ENCODE measurements around the gene ASS1. TPM values are rescaled to one million over a fixed set of nuclear protein-coding genes. Genes with fewer than 3 reads are reported as not detected.
"Not testable (repeated sequence)": the region's sequence is repeated elsewhere in the genome, so short reads cannot be mapped to it uniquely, and the experiment has no call there.

ASS1 gene
- total RNA-seq, 2 donors from 2014 or later: 0.91 to 6.1 TPM

GRCh38 chr9:130429831-130430230, 14.9 kb upstream of the ASS1 start:
- no peak for DNase-seq (ENCODE audit: low spot score in 2 of 2)
- no peak for ATAC-seq
- H3K27ac Mint-ChIP-seq: no peak overlapping the region
- H3K9me3 Mint-ChIP-seq: no peaks in the 10 kb centered on the region
- H3K36me3 Mint-ChIP-seq: no peaks in the 10 kb centered on the region

- H3K27ac Mint-ChIP-seq: no peak overlapping the region
- ATAC-seq (no peak), DNase-seq (ENCODE audit: low spot score in 2 of 2) (no peak)
- no peaks in the 10 kb centered on the region for H3K36me3 Mint-ChIP-seq
- H3K9me3 Mint-ChIP-seq: no peaks in the 10 kb centered on the region
Observed at GRCh38 chr9:130430232-130430631, 14.5 kb upstream of the ASS1 start.

GRCh38 chr9:130430734-130431535, 13.8 kb upstream of the ASS1 start:
- DNase-seq (ENCODE audit: low spot score in 2 of 2) (no peak), ATAC-seq (no peak)
- no peaks in the 10 kb centered on the region for H3K36me3 Mint-ChIP-seq

GRCh38 chr9:130431536-130432303, 13.0 kb upstream of the ASS1 start:
- Mint-ChIP-seq H3K27ac (no peak overlapping the region), H3K9me3 (no peaks in the 10 kb centered on the region), H3K36me3 (no peaks in the 10 kb centered on the region)
- ATAC-seq (no peak), DNase-seq (ENCODE audit: low spot score in 2 of 2) (no peak)

More at GRCh38 chr9:130430734-130431535, 13.8 kb upstream of the ASS1 start:
- no peak overlapping the region for H3K27ac Mint-ChIP-seq
- no peaks in the 10 kb centered on the region for H3K9me3 Mint-ChIP-seq

- no peaks in the 10 kb centered on the region for H3K9me3 Mint-ChIP-seq
- H3K27ac Mint-ChIP-seq: no peak overlapping the region
- H3K36me3 Mint-ChIP-seq: no peaks in the 10 kb centered on the region
- no peak for DNase-seq (ENCODE audit: low spot score in 2 of 2)
- no peak for ATAC-seq
Observed at GRCh38 chr9:130432362-130432761, 12.4 kb upstream of the ASS1 start.

GRCh38 chr9:130432796-130433167, 12.0 kb upstream of the ASS1 start:
- Mint-ChIP-seq H3K36me3 (no peaks in the 10 kb centered on the region), H3K9me3 (no peaks in the 10 kb centered on the region), H3K27ac (no peak overlapping the region)
- DNase-seq (ENCODE audit: low spot score in 2 of 2) (no peak), ATAC-seq (peak; percentile 7 to 17)

GRCh38 chr9:130433168-130433946, 11.4 kb upstream of the ASS1 start:
- ATAC-seq (peak; percentile 66 to 93), DNase-seq (ENCODE audit: low spot score in 2 of 2) (peak in 1 of 2 donors; percentile 55)
- H3K9me3 Mint-ChIP-seq: no peaks in the 10 kb centered on the region
- no peaks in the 10 kb centered on the region for H3K36me3 Mint-ChIP-seq
- H3K27ac Mint-ChIP-seq: no peak overlapping the region

- ATAC-seq: no peak
- no peaks in the 10 kb centered on the region for H3K9me3 Mint-ChIP-seq
Observed at GRCh38 chr9:130433947-130434262, 10.9 kb upstream of the ASS1 start.

GRCh38 chr9:130434656-130435055, 10.1 kb upstream of the ASS1 start:
- H3K9me3 Mint-ChIP-seq, H3K27ac Mint-ChIP-seq: not testable (repeated sequence)

More at GRCh38 chr9:130433947-130434262, 10.9 kb upstream of the ASS1 start:
- no peak for DNase-seq (ENCODE audit: low spot score in 2 of 2)
- Mint-ChIP-seq H3K27ac (no peak overlapping the region), H3K36me3 (no peaks in the 10 kb centered on the region)

GRCh38 chr9:130437011-130437789, 7.6 kb upstream of the ASS1 start:
- Mint-ChIP-seq H3K36me3 (peaks cover 0 to 4% of the 10 kb centered on the region in 2 donors), H3K9me3 (peaks cover 4 to 5% of the 10 kb centered on the region in 2 donors), H3K27ac (no peak overlapping the region)
- ATAC-seq: no peak
- DNase-seq (ENCODE audit: low spot score in 2 of 2): no peak

More at GRCh38 chr9:130434656-130435055, 10.1 kb upstream of the ASS1 start:
- not testable (repeated sequence) for H3K36me3 Mint-ChIP-seq; ATAC-seq; DNase-seq (ENCODE audit: low spot score in 2 of 2)

GRCh38 chr9:130438382-130438981, 6.3 kb upstream of the ASS1 start:
- Mint-ChIP-seq H3K36me3 (peaks cover 0 to 4% of the 10 kb centered on the region in 2 donors), H3K9me3 (peaks cover 5 to 6% of the 10 kb centered on the region in 2 donors), H3K27ac (no peak overlapping the region)
- ATAC-seq (no peak), DNase-seq (ENCODE audit: low spot score in 2 of 2) (no peak)

GRCh38 chr9:130441031-130441430, 3.7 kb upstream of the ASS1 start:
- peaks cover 0 to 4% of the 10 kb centered on the region in 2 donors for H3K36me3 Mint-ChIP-seq
- ATAC-seq (no peak), DNase-seq (ENCODE audit: low spot score in 2 of 2) (no peak)
- peaks cover 5 to 6% of the 10 kb centered on the region in 2 donors for H3K9me3 Mint-ChIP-seq
- no peak overlapping the region for H3K27ac Mint-ChIP-seq

GRCh38 chr9:130442746-130443455, 1.9 kb upstream of the ASS1 start:
- no peak for DNase-seq (ENCODE audit: low spot score in 2 of 2)
- ATAC-seq: no peak
- peaks cover 0 to 4% of the 10 kb centered on the region in 2 donors for H3K36me3 Mint-ChIP-seq
- H3K9me3 Mint-ChIP-seq: peaks cover 5 to 6% of the 10 kb centered on the region in 2 donors
- H3K27ac Mint-ChIP-seq: no peak overlapping the region

- Mint-ChIP-seq H3K9me3 (peaks cover 5 to 6% of the 10 kb centered on the region in 2 donors), H3K36me3 (peaks cover 0 to 4% of the 10 kb centered on the region in 2 donors), H3K27ac (no peak overlapping the region)
- no peak for DNase-seq (ENCODE audit: low spot score in 2 of 2)
- ATAC-seq: no peak
Observed at GRCh38 chr9:130443456-130443801, 1.3 kb upstream of the ASS1 start.

- no peak for ATAC-seq
- Mint-ChIP-seq H3K9me3 (peaks cover 5 to 6% of the 10 kb centered on the region in 2 donors), H3K27ac (no peak overlapping the region), H3K36me3 (peaks cover 0 to 4% of the 10 kb centered on the region in 2 donors)
- DNase-seq (ENCODE audit: low spot score in 2 of 2): no peak
Observed at GRCh38 chr9:130443840-130444492, 795 bp upstream of the ASS1 start.

All from activated naive CD4-positive, alpha-beta T cell treated with anti-CD3 and anti-CD28 coated beads, Interleukin-2, amount 50 U/mL, for 72 hours (primary cell).